Karpas-422 (cell line): Measurements from ENCODE around the gene P3H3. TPM values are rescaled to one million over a fixed set of nuclear protein-coding genes. Genes with fewer than 3 reads are reported as not detected.

Experiments used
- DNase-seq: peaks from one replicate; pipeline ENCODE4 v3.0.0-alpha.2; 2015
- H2AFZ ChIP-seq: fragments of 200-600 bp; sonication (generic); 2 replicates; pipeline ENCODE4 v1.6.1; 2014; ENCODE audit warnings: antibody characterized with exemption, low read length, mixed read lengths
- H3K27ac ChIP-seq: fragments of 200-600 bp; sonication (generic); 2 replicates; pipeline ENCODE4 v1.5.1; 2014; ENCODE audit warnings: mild to moderate bottlenecking, low read length, moderate library complexity
- H3K27me3 ChIP-seq: fragments of 200-600 bp; sonication (generic); 2 replicates; pipeline ENCODE4 v1.6.1; 2014; ENCODE audit warnings: low read length, mixed read lengths
- H3K36me3 ChIP-seq: fragments of 200-600 bp; sonication (generic); 2 replicates; pipeline ENCODE4 v1.6.1; 2014; ENCODE audit warnings: low read length, mixed read lengths; ENCODE audit not compliant: insufficient read depth
- H3K4me1 ChIP-seq: fragments of 200-600 bp; sonication (generic); 2 replicates; pipeline ENCODE4 v1.6.1; 2014; ENCODE audit warnings: mild to moderate bottlenecking, low read length, mixed read lengths
- H3K4me2 ChIP-seq: fragments of 200-600 bp; sonication (generic); 2 replicates; pipeline ENCODE4 v1.6.1; 2014; ENCODE audit warnings: low read length, low read depth, mild to moderate bottlenecking; ENCODE audit not compliant: poor library complexity, severe bottlenecking
- H3K4me3 ChIP-seq: fragments of 200-600 bp; sonication (generic); 2 replicates; pipeline ENCODE4 v1.5.1; 2014; ENCODE audit warnings: mild to moderate bottlenecking, antibody characterized with exemption, low read length, mixed read lengths
- H3K79me2 ChIP-seq: fragments of 200-600 bp; sonication (generic); 2 replicates; pipeline ENCODE4 v1.6.1; 2014; ENCODE audit warnings: mild to moderate bottlenecking, low read length, mixed read lengths
- H3K9ac ChIP-seq: fragments of 200-600 bp; sonication (generic); 2 replicates; pipeline ENCODE4 v1.6.0; 2014; ENCODE audit warnings: low read length
- H3K9me2 ChIP-seq: fragments of 200-600 bp; sonication (generic), shearing (Covaris generic); replicated peaks from 2 replicates; pipeline ENCODE4 v1.6.0; 2014; ENCODE audit warnings: mild to moderate bottlenecking, low read length, moderate library complexity; ENCODE audit not compliant: insufficient read depth
- H3K9me3 ChIP-seq: fragments of 300-700, 200-600 bp; sonication (generic); 2 replicates; pipeline ENCODE4 v1.6.1; 2014; ENCODE audit warnings: low read length, mixed read lengths
- H4K20me1 ChIP-seq: fragments of 200-600 bp; sonication (generic); 2 replicates; pipeline ENCODE4 v1.6.1; 2014; ENCODE audit warnings: mild to moderate bottlenecking, antibody characterized with exemption, low read length, low read depth; ENCODE audit not compliant: insufficient read depth
- total RNA-seq: library from RNA; depleted of rRNA; stranded (reverse); fragments of >200 nt; shearing (Covaris generic); gene quantifications from 2 replicates; pipeline ENCODE4 v1.2.3, GENCODE V29; 2014; ENCODE audit warnings: low replicate concordance

The P3H3 gene
- total RNA-seq, 1 experiment from 2014 or later = 3.1 TPM

- Histone ChIP-seq H3K4me3 (no peak overlapping the region), H3K36me3 (no peaks in the 10 kb centered on the region), H2AFZ (no peak overlapping the region), H3K27ac (no peak overlapping the region), H3K9ac (no peak overlapping the region), H3K9me3 (no peaks in the 10 kb centered on the region), H3K4me2 (no peak overlapping the region), H4K20me1 (no peaks in the 10 kb centered on the region), H3K4me1 (no peaks in the 10 kb centered on the region; the same call in 1 of the 2 replicates), H3K27me3 (no peaks in the 10 kb centered on the region), H3K9me2 (no peaks in the 10 kb centered on the region), H3K79me2 (no peaks in the 10 kb centered on the region)
- DNase-seq = no peak
Measured at GRCh38 chr12:6784296-6784695, 43.9 kb upstream of the P3H3 start.

DNA sequence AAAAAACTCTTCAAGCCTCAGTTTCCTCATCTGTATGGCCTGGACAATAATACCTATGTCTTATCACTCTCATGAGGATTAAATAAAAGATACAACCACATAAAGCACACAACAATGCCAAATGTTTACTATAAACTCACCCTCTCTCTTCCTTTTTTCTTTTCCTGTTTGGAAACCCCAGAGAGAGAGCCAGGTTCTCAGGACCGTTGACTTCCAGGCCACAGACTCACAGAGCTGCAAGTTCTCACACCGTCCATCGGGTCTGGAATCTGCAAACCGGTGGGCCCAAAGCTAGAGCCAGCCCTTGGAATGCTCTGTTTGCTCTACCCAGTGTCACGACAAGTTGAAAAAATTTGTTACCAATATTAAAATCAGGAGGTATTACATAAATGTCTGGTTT lies 43.4 kb upstream of the P3H3 start:
- Histone ChIP-seq H3K4me1 (no peaks in the 10 kb centered on the region), H3K9ac (no peak overlapping the region), H3K9me3 (no peaks in the 10 kb centered on the region), H3K79me2 (no peaks in the 10 kb centered on the region), H3K27me3 (no peaks in the 10 kb centered on the region), H2AFZ (no peak overlapping the region), H3K27ac (no peak overlapping the region), H4K20me1 (no peaks in the 10 kb centered on the region), H3K4me2 (no peak overlapping the region), H3K36me3 (no peaks in the 10 kb centered on the region), H3K9me2 (no peaks in the 10 kb centered on the region), H3K4me3 (no peak overlapping the region)
- no peak for DNase-seq

DNA sequence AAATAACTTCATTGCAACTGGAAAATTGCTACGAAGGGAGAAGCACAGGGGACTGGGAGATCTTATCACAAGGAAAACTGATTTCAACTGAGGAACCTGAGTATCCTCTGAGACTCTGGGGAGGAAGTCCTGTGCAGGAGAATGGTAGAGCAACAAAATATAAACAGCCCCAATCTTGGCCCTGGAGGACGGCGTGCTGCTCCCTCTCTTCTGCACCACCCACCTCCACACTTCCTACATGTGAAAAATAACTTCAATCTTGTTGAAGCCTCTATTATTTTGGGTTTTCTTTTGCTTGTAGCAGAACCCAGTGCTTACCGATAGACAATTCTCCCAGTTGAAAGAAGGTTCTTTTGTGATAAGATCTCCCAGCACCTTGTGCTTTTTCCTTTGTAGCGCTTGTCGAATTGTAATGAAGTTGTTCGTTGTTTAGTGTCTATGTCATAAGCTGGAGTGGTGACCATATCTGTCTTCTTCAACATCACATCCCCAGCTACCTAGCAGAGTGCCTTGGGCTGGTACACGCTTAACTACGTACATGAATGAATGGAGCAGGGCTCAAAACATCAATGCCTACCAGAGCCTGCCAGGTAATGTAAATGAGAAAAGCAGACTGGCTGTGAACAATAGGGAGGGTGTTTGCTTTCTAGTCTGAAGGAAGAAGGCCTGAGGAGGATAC lies 41.7 kb upstream of the P3H3 start:
- Histone ChIP-seq H3K27me3 (no peaks in the 10 kb centered on the region), H3K27ac (no peak overlapping the region), H3K4me3 (no peak overlapping the region), H3K9me2 (no peaks in the 10 kb centered on the region), H3K4me1 (no peaks in the 10 kb centered on the region), H3K4me2 (no peak overlapping the region), H3K79me2 (no peaks in the 10 kb centered on the region), H2AFZ (no peak overlapping the region), H3K36me3 (no peaks in the 10 kb centered on the region), H4K20me1 (no peaks in the 10 kb centered on the region), H3K9me3 (no peaks in the 10 kb centered on the region), H3K9ac (no peak overlapping the region)
- no peak for DNase-seq

DNA sequence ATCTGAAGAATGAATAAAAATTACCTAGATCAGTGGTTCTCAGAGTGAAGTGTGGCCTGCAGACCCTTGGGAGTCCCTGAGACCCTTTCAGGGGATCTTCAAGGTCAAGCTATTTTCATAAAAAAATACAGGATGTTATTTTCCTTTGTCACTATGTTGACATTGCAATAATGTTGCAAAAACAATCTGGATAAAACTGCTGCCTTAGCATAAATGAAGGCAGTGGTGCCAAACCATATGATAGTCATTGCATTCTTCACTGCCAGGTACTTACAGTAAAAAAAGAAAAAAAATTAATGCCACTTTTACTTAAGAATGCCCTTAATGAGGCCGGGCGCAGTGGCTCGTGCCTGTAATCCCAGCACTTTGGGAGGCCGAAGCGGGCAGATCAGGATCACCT lies 40.9 kb upstream of the P3H3 start:
- no peaks in the 10 kb centered on the region for H3K36me3 ChIP-seq
- no peak overlapping the region for H2AFZ ChIP-seq
- H3K4me1 ChIP-seq = peaks cover 4% of the 10 kb centered on the region
- no peak overlapping the region for H3K27ac ChIP-seq
- H3K4me2 ChIP-seq = no peak overlapping the region
- no peaks in the 10 kb centered on the region for H3K27me3 ChIP-seq
- no peak for DNase-seq
- no peaks in the 10 kb centered on the region for H3K9me2 ChIP-seq
- no peaks in the 10 kb centered on the region for H4K20me1 ChIP-seq
- H3K9ac ChIP-seq = no peak overlapping the region
- no peaks in the 10 kb centered on the region for H3K9me3 ChIP-seq
- H3K4me3 ChIP-seq = no peak overlapping the region
- no peaks in the 10 kb centered on the region for H3K79me2 ChIP-seq

DNA sequence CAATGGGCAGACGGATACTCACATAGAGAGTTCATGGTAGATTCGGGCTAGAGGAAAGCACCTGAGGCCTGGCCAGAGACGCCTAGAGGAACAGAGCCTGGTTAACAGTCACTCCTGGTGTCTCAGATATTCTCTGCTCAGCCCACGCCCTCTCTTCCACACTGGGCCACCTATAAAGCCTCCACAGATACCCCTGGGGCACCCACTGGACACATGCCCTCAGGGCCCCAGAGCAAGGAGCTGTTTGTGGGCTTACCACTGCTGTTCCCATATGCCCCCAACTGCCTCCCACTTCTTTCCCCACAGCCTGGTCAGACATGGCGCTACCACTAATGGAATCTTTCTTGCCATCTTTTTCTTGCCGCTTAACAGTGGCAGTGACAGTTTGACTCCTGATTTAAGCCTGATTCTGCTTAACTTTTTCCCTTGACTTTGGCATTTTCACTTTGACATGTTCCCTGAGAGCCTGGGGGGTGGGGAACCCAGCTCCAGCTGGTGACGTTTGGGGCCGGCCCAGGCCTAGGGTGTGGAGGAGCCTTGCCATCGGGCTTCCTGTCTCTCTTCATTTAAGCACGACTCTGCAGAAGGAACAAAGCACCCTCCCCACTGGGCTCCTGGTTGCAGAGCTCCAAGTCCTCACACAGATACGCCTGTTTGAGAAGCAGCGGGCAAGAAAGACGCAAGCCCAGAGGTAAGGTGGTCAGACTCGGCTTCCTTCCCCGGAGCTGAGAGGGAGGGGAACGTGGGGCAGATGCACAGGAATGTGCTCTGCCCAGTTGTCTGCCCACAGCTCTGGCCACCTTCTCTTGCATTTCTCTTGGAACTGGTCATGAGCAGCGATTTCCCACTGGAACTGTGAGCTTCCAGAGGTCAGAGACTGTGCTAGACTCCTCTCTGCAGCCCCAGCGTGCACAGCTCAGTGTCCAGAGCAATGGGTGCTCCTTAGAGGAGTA lies 39.0 kb upstream of the P3H3 start, which contains the start of gene CD4:
CD4 (plus strand) TSS at position 557 of the 953 bp plus-strand sequence. CDS start 10,611 bp downstream, outside the sequence.
- no peak within 1 kb of the TSS for H3K4me2 ChIP-seq
- DNase-seq = no peak
- H3K36me3 ChIP-seq = no peaks in the 10 kb centered on the region
- no peaks in the 10 kb centered on the region for H3K9me2 ChIP-seq
- H3K4me1 ChIP-seq = peaks cover 13% of the 10 kb centered on the region
- no peak within 1 kb of the TSS for H3K27ac ChIP-seq
- H2AFZ ChIP-seq = no peak within 1 kb of the TSS
- no peaks in the 10 kb centered on the region for H4K20me1 ChIP-seq
- H3K9me3 ChIP-seq = no peaks in the 10 kb centered on the region
- H3K9ac ChIP-seq = no peak within 1 kb of the TSS
- H3K27me3 ChIP-seq = no peaks in the 10 kb centered on the region
- no peaks in the 10 kb centered on the region for H3K79me2 ChIP-seq
- no peak within 1 kb of the TSS for H3K4me3 ChIP-seq

GRCh38 chr12:6790496-6791150 lies 37.6 kb upstream of the P3H3 start:
- H3K79me2 ChIP-seq = no peaks in the 10 kb centered on the region
- H3K4me1 ChIP-seq = peaks cover 13% of the 10 kb centered on the region
- no peak overlapping the region for H3K27ac ChIP-seq
- H2AFZ ChIP-seq = no peak overlapping the region
- H3K9ac ChIP-seq = no peak overlapping the region
- H3K36me3 ChIP-seq = no peaks in the 10 kb centered on the region
- DNase-seq = no peak
- no peak overlapping the region for H3K4me3 ChIP-seq
- no peaks in the 10 kb centered on the region for H3K9me3 ChIP-seq
- H3K4me2 ChIP-seq = no peak overlapping the region
- H3K27me3 ChIP-seq = no peaks in the 10 kb centered on the region
- no peaks in the 10 kb centered on the region for H3K9me2 ChIP-seq
- H4K20me1 ChIP-seq = no peaks in the 10 kb centered on the region

- peak overlapping the region; percentile 30 for H3K4me2 ChIP-seq
- no peaks in the 10 kb centered on the region for H3K36me3 ChIP-seq
- H3K9ac ChIP-seq = peak overlapping the region; percentile 18; the same call in 1 of the 2 replicates
- H3K9me2 ChIP-seq = no peaks in the 10 kb centered on the region
- H4K20me1 ChIP-seq = no peaks in the 10 kb centered on the region
- H3K4me3 ChIP-seq = no peak overlapping the region
- H3K27me3 ChIP-seq = no peaks in the 10 kb centered on the region
- H3K79me2 ChIP-seq = no peaks in the 10 kb centered on the region
- H2AFZ ChIP-seq = peak overlapping the region; percentile 81
- H3K27ac ChIP-seq = no peak overlapping the region
- peaks cover 13% of the 10 kb centered on the region for H3K4me1 ChIP-seq
- DNase-seq = no peak
- H3K9me3 ChIP-seq = no peaks in the 10 kb centered on the region
Measured at GRCh38 chr12:6791931-6792520, 36.2 kb upstream of the P3H3 start.
